Heart left ventricle (tissue), 13 donors: ENCODE results near the gene TGM2.

ENCODE experiments used
- CTCF ChIP-seq, 12 donors: fragments of 200-600 bp; sonication (generic) in 4 of 12; IDR thresholded peaks; one replicate each; pipeline versions ENCODE4 v1.5.0 to v1.8.0; 2018 to 2022; ENCODE audit warnings: antibody characterized with exemption in 12 of 12, mild to moderate bottlenecking in 5 of 12
- POLR2A ChIP-seq, 2 donors: fragments of 450-650 bp; IDR thresholded peaks; one replicate each; pipeline ENCODE4 v1.6.1; 2017; ENCODE audit warnings: antibody characterized with exemption in 2 of 2, mild to moderate bottlenecking in 2 of 2, moderate library complexity in 2 of 2
- donor health status: ischemic (EF 13 %, LVEDD 7.1; RV severe dilation, severe dysfunction).
- donor health status: DM: no; HTN: yes; CAD: no.
- donor health status: DM: no; HTN: no; CAD: no.
- donor health status: ischemic (EF 25% LVEDD 6.9; RV normal size, moderate dysfunction).
- donor health status: ischemic (EF 25% LVEDD 5.7; RV mildly dilated, moderate dysfunction).
- donor health status: ischemic (EF 35%, LVEDD 5.7; RV mildly dilated, moderate dysfunction).
- donor health status: nonischemic (EF 11% LVEDD 7.7; RV severe dilation, severe dysfunction).
- donor health status: DM: yes; HTN: yes; CAD: no.
- donor health status: PGD.
- donor health status: ischemic (EF 29% LVEDD 5.4; RV normal size, mild dysfunction).
- donor health status: nonischemic (EF 23%, LVEDD 6.1; RV moderate dilation, normal function).

- TF ChIP-seq POLR2A (IDR thresholded peaks at IDR 0.05): no peak
- TF ChIP-seq CTCF (IDR thresholded peaks at IDR 0.05): no peak
Measured at GRCh38 chr20:38195521-38195920, 30.5 kb upstream of the TGM2 start.
